PFSK-1 (cell line): ENCODE data around the gene CEP128.

Source experiments
- FOXP2 ChIP-seq: optimal IDR thresholded peaks from 2 replicates; pipeline ENCODE3; 2011; ENCODE audit warnings: borderline replicate concordance, control low read depth, inconsistent platforms; ENCODE audit not compliant: insufficient read depth; ENCODE audit errors: extremely low read length, extremely low read depth
- POLR2AphosphoS5 ChIP-seq: IDR thresholded peaks from 2 replicates; pipeline ENCODE4 v1.6.1; 2012; ENCODE audit warnings: low read depth, mild to moderate bottlenecking, control low read depth, low read length, moderate library complexity
- REST ChIP-seq, 2 experiments: IDR thresholded peaks; 2 replicates each; pipeline versions ENCODE4 v1.6.1 to v1.8.0; 2011 to 2012; ENCODE audit warnings: low read depth in 2 of 2, low read length in 2 of 2, control low read depth in 1 of 2, inconsistent platforms in 1 of 2, mild to moderate bottlenecking in 1 of 2, moderate library complexity in 1 of 2; ENCODE audit not compliant: insufficient read depth in 1 of 2
- SIN3A ChIP-seq: IDR thresholded peaks from 2 replicates; pipeline ENCODE4 v1.6.1; 2012; ENCODE audit warnings: mild to moderate bottlenecking, low read length, moderate library complexity, borderline replicate concordance; ENCODE audit not compliant: insufficient read depth
- TAF1 ChIP-seq: IDR thresholded peaks from 2 replicates; pipeline ENCODE4 v1.6.1; 2012; ENCODE audit warnings: low read length, control low read depth, borderline replicate concordance; ENCODE audit not compliant: insufficient read depth

Gene CEP128

GRCh38 chr14:80923368-80923767 is 18.2 kb downstream of the CEP128 start:
- TF ChIP-seq FOXP2, result no peak
- TF ChIP-seq SIN3A, result no peak
- no peak for TF ChIP-seq TAF1
- TF ChIP-seq POLR2AphosphoS5, result no peak
- no peak for TF ChIP-seq REST (IDR thresholded peaks at IDR 0.05; ENCODE audit: insufficient read depth in 1 of 2, low read depth in 2 of 2, low read length in 2 of 2)

DNA sequence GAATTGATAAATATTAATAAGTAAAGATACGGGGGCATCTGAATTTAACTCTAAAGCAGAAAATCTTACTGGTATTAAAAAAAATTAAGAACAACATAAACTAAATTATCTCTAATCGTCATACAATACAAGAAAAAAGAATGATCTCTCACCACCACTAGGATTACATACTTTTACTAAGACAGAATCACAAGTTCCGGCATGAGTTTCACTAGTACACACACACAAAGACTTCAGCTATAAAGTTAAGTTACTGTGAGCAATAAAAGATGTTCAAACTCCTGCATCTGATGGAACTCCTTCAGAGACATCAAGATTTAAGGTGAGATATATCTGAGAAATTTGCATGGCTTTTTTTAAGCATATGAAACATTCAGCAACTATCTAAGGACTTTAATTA is 21.9 kb downstream of the CEP128 start:
- no peak for TF ChIP-seq FOXP2
- TF ChIP-seq POLR2AphosphoS5, result no peak
- TF ChIP-seq SIN3A, result no peak
- no peak for TF ChIP-seq TAF1
- TF ChIP-seq REST (IDR thresholded peaks at IDR 0.05; ENCODE audit: insufficient read depth in 1 of 2, low read depth in 2 of 2, low read length in 2 of 2), result no peak

GRCh38 chr14:80906946-80907345 is 34.6 kb downstream of the CEP128 start:
- no peak for TF ChIP-seq REST (IDR thresholded peaks at IDR 0.05; ENCODE audit: insufficient read depth in 1 of 2, low read depth in 2 of 2, low read length in 2 of 2)
- TF ChIP-seq TAF1, result no peak
- no peak for TF ChIP-seq SIN3A
- no peak for TF ChIP-seq POLR2AphosphoS5
- no peak for TF ChIP-seq FOXP2

DNA sequence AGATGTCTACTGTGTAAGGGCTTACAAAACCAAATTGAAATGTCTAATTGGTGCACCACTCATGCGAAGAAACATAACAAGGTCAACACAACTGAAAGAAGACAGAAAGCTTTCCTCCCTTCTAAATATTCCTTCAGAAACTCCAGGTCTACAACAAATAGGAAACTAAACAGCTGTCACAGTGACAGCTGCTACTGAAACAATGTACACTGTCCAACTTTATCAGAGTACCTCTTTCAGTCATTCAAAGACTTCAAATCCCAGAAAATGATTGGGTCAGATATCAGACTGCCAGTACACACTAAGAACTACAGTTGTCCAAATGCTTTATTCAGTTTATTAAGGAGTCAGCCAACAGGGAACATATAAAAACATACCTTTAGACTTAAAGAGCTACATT is 35.2 kb downstream of the CEP128 start:
- TF ChIP-seq TAF1 (no peak), SIN3A (no peak), REST (IDR thresholded peaks at IDR 0.05; ENCODE audit: insufficient read depth in 1 of 2, low read depth in 2 of 2, low read length in 2 of 2) (no peak), POLR2AphosphoS5 (no peak), FOXP2 (no peak)

GRCh38 chr14:80902608-80903007 is 38.9 kb downstream of the CEP128 start:
- no peak for TF ChIP-seq SIN3A

DNA sequence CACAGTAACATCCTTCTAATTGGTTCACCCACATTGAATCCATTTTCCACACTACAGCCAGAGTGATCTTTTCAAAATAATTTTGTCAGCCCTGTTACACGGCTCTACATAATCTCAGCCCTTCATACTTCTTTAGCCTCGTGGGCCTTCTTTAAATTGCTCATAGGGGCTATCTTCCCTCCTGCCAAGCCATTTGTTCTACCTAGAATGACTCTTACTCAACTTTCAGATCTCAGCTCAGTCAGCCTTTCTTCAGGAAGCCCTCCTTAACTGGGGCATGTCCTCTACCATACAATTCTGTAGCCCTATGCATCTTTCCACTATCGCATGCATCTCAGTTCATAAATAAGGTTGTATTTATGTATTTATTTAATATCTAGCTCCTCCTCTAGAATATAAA is 39.7 kb downstream of the CEP128 start:
- TF ChIP-seq TAF1 (no peak), REST (IDR thresholded peaks at IDR 0.05; ENCODE audit: insufficient read depth in 1 of 2, low read depth in 2 of 2, low read length in 2 of 2) (no peak), POLR2AphosphoS5 (no peak), FOXP2 (no peak), SIN3A (no peak)
